ENCODE data around the gene NFIC.
"Not testable (repeated sequence)": the region's sequence is repeated elsewhere in the genome, so short reads cannot be mapped to it uniquely, and the experiment has no call there.

NFIC gene

GRCh38 chr19:3451451-3451866, 85.1 kb downstream of the NFIC start:
- DNase-seq (ENCODE audit: low read depth, low spot score), result no peak

GRCh38 chr19:3452171-3452941, 86.0 kb downstream of the NFIC start:
- no peak for DNase-seq (ENCODE audit: low read depth, low spot score)

GRCh38 chr19:3452942-3453214, 86.5 kb downstream of the NFIC start:
- not testable (repeated sequence) for DNase-seq (ENCODE audit: low read depth, low spot score)

GRCh38 chr19:3453840-3454239, 87.5 kb downstream of the NFIC start:
- DNase-seq (ENCODE audit: low read depth, low spot score), result no peak

- no peak for DNase-seq (ENCODE audit: low read depth, low spot score)
These were observed 88.4 kb downstream of the NFIC start for GRCh38 chr19:3454656-3455392.

- no peak for DNase-seq (ENCODE audit: low read depth, low spot score)
These were observed 89.1 kb downstream of the NFIC start for GRCh38 chr19:3455393-3455955.

GRCh38 chr19:3455960-3456601, 89.7 kb downstream of the NFIC start:
- no peak for DNase-seq (ENCODE audit: low read depth, low spot score)

- DNase-seq (ENCODE audit: low read depth, low spot score), result no peak
These were observed 90.6 kb downstream of the NFIC start for GRCh38 chr19:3456925-3457527.

- no peak for DNase-seq (ENCODE audit: low read depth, low spot score)
These were observed 91.3 kb downstream of the NFIC start for GRCh38 chr19:3457528-3458228.

- DNase-seq (ENCODE audit: low read depth, low spot score), result no peak
These were observed 92.1 kb downstream of the NFIC start for GRCh38 chr19:3458229-3459088.

- DNase-seq (ENCODE audit: low read depth, low spot score), result no peak
These were observed 92.9 kb downstream of the NFIC start for GRCh38 chr19:3459089-3459881.

GRCh38 chr19:3459965-3460582, 93.7 kb downstream of the NFIC start:
- DNase-seq (ENCODE audit: low read depth, low spot score), result no peak

- no peak for DNase-seq (ENCODE audit: low read depth, low spot score)
These were observed 96.8 kb downstream of the NFIC start for GRCh38 chr19:3462991-3463713.

GRCh38 chr19:3463714-3464586, 97.6 kb downstream of the NFIC start:
- DNase-seq (ENCODE audit: low read depth, low spot score), result no peak

GRCh38 chr19:3464587-3465235, 98.3 kb downstream of the NFIC start:
- no peak for DNase-seq (ENCODE audit: low read depth, low spot score)

- no peak for DNase-seq (ENCODE audit: low read depth, low spot score)
These were observed 99.2 kb downstream of the NFIC start for GRCh38 chr19:3465552-3465951.

- DNase-seq (ENCODE audit: low read depth, low spot score), result no peak
These were observed 100.3 kb downstream of the NFIC start for GRCh38 chr19:3466635-3467034.

All from activated CD4-positive, CD25-positive, alpha-beta regulatory T cell treated with anti-CD3 and anti-CD28 coated beads, Interleukin-2, amount 50 U/mL, for 16 hours (primary cell).